Vagina (tissue), 2 donors: Measurements from ENCODE around the gene GBF1. TPM values are rescaled to one million over a fixed set of nuclear protein-coding genes. Genes with fewer than 3 reads are reported as not detected.

Source experiments
- DNase-seq, 2 donors: peaks; one replicate each; pipeline ENCODE4 v3.0.0-alpha.2; 2017; ENCODE audit errors: extremely low spot score in 2 of 2
- H3K27ac ChIP-seq: fragments of 200-600 bp; sonication (generic); one replicate; pipeline ENCODE4 v1.5.1; 2019
- H3K27me3 ChIP-seq: fragments of 200-600 bp; sonication (generic); one replicate; pipeline ENCODE4 v1.5.1; 2019
- H3K36me3 ChIP-seq, 2 donors: fragments of 200-600 bp; sonication (generic); one replicate each; pipeline ENCODE4 v1.5.1; 2017 to 2019
- H3K4me1 ChIP-seq: fragments of 200-600 bp; sonication (generic); one replicate; pipeline ENCODE4 v1.5.1; 2019
- H3K4me3 ChIP-seq, 2 donors: fragments of 200-600 bp; sonication (generic); 1 replicate in 1 of 2; 2 replicates in 1 of 2; pipeline ENCODE4 v1.5.1; 2016 to 2019
- H3K9me3 ChIP-seq: fragments of 200-600 bp; sonication (generic); one replicate; pipeline ENCODE4 v1.5.1; 2019
- CTCF ChIP-seq, 3 experiments: fragments of 450-650 bp in 2 of 3; fragments of 200-600 bp in 1 of 3; sonication (generic) in 1 of 3; IDR thresholded peaks; one replicate each; pipeline ENCODE4 v1.5.1; 2017 to 2019; ENCODE audit warnings: antibody characterized with exemption in 3 of 3, mild to moderate bottlenecking in 2 of 3, moderate library complexity in 2 of 3
- POLR2A ChIP-seq, 2 donors: fragments of 450-650 bp; IDR thresholded peaks; one replicate each; pipeline ENCODE4 v1.6.1; 2017; ENCODE audit warnings: antibody characterized with exemption in 2 of 2, mild to moderate bottlenecking in 2 of 2, moderate library complexity in 2 of 2
- POLR2AphosphoS5 ChIP-seq, 2 donors: sonication (generic); formaldehyde crosslinking; IDR thresholded peaks; one replicate each; pipeline ENCODE4 v1.9.0; 2017; ENCODE audit warnings: antibody characterized with exemption in 2 of 2, mild to moderate bottlenecking in 2 of 2, low read depth in 1 of 2; ENCODE audit not compliant: insufficient read depth in 1 of 2
- intact Hi-C: fragments of 100-400 bp; cut with DNase I; formaldehyde crosslinking; loops from one replicate; pipeline ENCODE4 v1.15.1; 2023
- total RNA-seq: library from RNA; depleted of rRNA; stranded (reverse); fragments of >200 nt; gene quantifications from one replicate; pipeline ENCODE4 v1.2.3, GENCODE V29; 2016

Gene GBF1
- total RNA-seq, 1 donor from 2014 or later, result 48.9 TPM

GRCh38 chr10:102342458-102342857, 97.1 kb downstream of the GBF1 start:
- H3K27me3 ChIP-seq, result no peaks in the 10 kb centered on the region
- H3K27ac ChIP-seq, result no peak overlapping the region
- H3K36me3 ChIP-seq, result peaks cover 0 to 12% of the 10 kb centered on the region in 2 donors
- no peaks in the 10 kb centered on the region for H3K9me3 ChIP-seq
- H3K4me3 ChIP-seq, result no peak overlapping the region
- DNase-seq, result no peak
- TF ChIP-seq CTCF (IDR thresholded peaks at IDR 0.05) (no peak), POLR2AphosphoS5 (IDR thresholded peaks at IDR 0.05; ENCODE audit: insufficient read depth in 1 of 2, low read depth in 1 of 2) (no peak), POLR2A (IDR thresholded peaks at IDR 0.05) (no peak)
- intact Hi-C loops, result no loop called here
- peaks cover 4% of the 10 kb centered on the region for H3K4me1 ChIP-seq

- Histone ChIP-seq H3K9me3 (no peaks in the 10 kb centered on the region), H3K4me1 (peaks cover 4% of the 10 kb centered on the region), H3K27me3 (no peaks in the 10 kb centered on the region), H3K4me3 (no peak overlapping the region), H3K27ac (no peak overlapping the region), H3K36me3 (peaks cover 0 to 12% of the 10 kb centered on the region in 2 donors)
- TF ChIP-seq CTCF (IDR thresholded peaks at IDR 0.05), result no peak
- TF ChIP-seq POLR2A (IDR thresholded peaks at IDR 0.05), result no peak
- TF ChIP-seq POLR2AphosphoS5 (IDR thresholded peaks at IDR 0.05; ENCODE audit: insufficient read depth in 1 of 2, low read depth in 1 of 2), result no peak
- no peak for DNase-seq
- intact Hi-C loops, result no loop called here
Measured at GRCh38 chr10:102342958-102343357, 97.6 kb downstream of the GBF1 start.

- intact Hi-C loops, result no loop called here
- H3K9me3 ChIP-seq, result no peaks in the 10 kb centered on the region
- TF ChIP-seq CTCF (IDR thresholded peaks at IDR 0.05) (no peak), POLR2A (IDR thresholded peaks at IDR 0.05) (no peak), POLR2AphosphoS5 (IDR thresholded peaks at IDR 0.05; ENCODE audit: insufficient read depth in 1 of 2, low read depth in 1 of 2) (no peak)
- H3K36me3 ChIP-seq, result peaks cover 0 to 12% of the 10 kb centered on the region in 2 donors
- H3K4me3 ChIP-seq, result no peak overlapping the region
- DNase-seq, result no peak
- H3K27me3 ChIP-seq, result no peaks in the 10 kb centered on the region
- peaks cover 4% of the 10 kb centered on the region for H3K4me1 ChIP-seq
- H3K27ac ChIP-seq, result no peak overlapping the region
Measured at GRCh38 chr10:102344067-102344466, 98.7 kb downstream of the GBF1 start.

GRCh38 chr10:102347236-102347828, 102.0 kb downstream of the GBF1 start:
- peaks cover 0 to 18% of the 10 kb centered on the region in 2 donors for H3K36me3 ChIP-seq
- peaks cover 3% of the 10 kb centered on the region for H3K4me1 ChIP-seq

More at GRCh38 chr10:102347236-102347828, 102.0 kb downstream of the GBF1 start:
- Histone ChIP-seq H3K27me3 (no peaks in the 10 kb centered on the region), H3K27ac (no peak overlapping the region), H3K9me3 (no peaks in the 10 kb centered on the region), H3K4me3 (no peak overlapping the region)
- intact Hi-C loops, result no loop called here
- no peak for DNase-seq
- TF ChIP-seq POLR2AphosphoS5 (IDR thresholded peaks at IDR 0.05; ENCODE audit: insufficient read depth in 1 of 2, low read depth in 1 of 2) (no peak), CTCF (IDR thresholded peaks at IDR 0.05) (no peak), POLR2A (IDR thresholded peaks at IDR 0.05) (no peak)
